LoVo (cell line): ENCODE data around the gene GULP1.
"Not testable (repeated sequence)": the region's sequence is repeated elsewhere in the genome, so short reads cannot be mapped to it uniquely, and the experiment has no call there.

Source experiments
- DNase-seq: peaks from one replicate; pipeline ENCODE4 v3.0.0-alpha.2; 2016; ENCODE audit warnings: low spot score

The GULP1 gene

DNA sequence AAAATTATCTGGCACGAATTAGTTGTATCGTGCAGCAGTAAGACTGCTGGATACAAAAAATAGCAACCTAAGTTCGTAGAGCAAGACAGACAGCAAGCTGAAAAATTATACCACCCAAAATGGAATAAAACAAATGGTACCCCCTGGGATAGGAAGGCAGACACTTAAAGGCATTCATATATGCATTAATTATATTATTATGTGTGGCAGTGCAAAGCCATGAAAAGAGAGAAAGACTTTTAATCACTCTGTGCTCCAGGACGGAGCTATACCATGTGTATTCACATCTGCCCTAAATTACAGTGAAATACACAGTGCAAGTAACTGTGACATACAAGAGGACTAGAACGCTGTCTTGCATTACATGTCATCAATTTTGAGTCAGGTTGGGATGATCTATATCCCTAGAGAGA lies 235.9 kb downstream of the GULP1 start:
- no peak for DNase-seq

DNA sequence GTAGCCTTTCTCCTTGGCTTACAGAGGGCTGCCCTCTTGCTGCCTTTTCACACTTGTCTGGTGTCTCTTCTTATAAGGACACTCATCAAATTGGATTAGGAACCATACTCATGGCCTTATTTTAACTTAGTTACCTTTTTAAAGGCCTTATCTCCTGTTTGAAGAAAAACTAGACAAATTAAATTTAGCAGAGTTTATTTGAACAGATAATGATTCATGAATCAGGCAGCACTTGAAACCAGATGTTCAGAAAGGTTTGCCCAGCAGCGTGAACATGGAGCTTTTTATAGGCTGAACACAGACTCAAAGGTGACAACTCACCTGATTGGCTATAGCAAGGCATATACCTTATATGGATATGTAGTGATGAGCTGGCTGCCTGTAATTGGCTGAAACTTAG lies 238.0 kb downstream of the GULP1 start:
- DNase-seq: no peak

DNA sequence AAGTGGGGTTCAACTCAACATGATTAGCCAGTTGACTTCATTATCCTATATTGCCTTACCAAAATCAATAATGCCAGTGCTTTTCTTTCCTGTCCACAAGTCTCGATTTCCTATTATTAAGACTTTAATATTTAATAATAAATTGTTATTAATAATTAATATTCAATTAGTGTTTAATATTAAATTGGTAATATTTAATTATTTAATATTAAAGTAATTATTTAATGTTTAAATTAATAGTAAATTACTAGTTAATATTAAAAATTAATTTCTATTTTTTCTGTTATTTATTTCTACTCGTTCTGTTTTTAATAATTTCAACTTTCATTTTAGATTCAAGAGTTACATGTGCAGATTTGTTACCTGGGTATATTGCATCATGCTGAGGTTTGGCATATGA lies 243.2 kb downstream of the GULP1 start:
- DNase-seq: no peak

DNA sequence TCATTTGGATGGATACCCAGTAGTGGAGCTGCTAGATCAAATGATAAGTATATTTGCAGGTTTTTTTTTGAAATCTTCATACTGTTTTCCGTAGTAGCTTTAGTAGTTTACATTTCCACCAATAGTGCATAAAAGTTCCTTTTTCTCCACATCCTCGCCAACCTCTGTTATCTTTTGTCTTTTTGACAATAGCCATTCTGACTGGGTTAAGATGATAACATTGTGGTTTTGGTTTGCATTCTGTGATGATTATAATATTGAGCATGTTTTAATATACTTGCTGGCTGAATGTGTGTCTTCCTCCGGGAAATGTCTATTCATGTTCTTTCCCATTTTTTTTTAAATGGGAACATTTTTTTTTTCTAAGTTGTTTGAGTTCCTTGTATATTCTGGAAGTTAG lies 260.0 kb downstream of the GULP1 start:
- no peak for DNase-seq

DNA sequence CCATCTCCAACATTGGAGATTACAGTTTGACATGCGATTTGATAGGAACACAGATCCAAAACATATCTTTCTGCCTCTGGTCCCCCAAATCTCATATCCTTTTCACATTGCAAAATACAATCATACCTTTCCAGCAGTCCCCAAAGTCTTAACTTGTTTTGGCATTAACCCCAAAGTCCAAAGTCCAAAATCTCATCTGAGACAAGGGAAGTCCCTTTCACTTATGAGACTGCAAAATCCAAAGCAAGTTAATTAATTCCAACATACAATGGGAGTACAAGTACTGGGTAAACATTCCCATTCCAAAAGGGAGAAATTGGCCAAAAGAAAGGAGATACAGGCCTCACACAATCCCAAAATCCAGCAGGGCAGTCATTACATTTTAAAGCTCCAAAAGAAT lies 265.4 kb downstream of the GULP1 start:
- DNase-seq: no peak

DNA sequence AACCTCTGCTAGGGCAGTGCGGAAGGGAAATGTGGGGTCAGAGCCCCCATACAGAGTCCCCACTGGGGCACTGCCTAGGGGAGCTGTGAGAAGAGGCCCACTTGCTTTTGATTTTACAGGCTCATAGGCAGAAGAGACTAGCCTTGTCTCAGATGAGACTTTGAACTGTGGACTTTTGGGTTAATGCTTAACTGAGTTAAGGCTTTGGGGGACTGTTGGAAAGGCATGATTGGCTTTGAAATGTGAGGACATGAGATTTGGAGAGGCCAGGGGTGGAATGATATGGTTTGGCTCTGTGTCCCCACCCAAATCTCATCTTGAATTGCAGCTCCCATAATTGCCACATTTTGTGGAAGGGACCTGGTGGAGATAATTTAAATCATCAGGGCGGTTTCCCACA lies 267.8 kb downstream of the GULP1 start:
- not testable (repeated sequence) for DNase-seq

DNA sequence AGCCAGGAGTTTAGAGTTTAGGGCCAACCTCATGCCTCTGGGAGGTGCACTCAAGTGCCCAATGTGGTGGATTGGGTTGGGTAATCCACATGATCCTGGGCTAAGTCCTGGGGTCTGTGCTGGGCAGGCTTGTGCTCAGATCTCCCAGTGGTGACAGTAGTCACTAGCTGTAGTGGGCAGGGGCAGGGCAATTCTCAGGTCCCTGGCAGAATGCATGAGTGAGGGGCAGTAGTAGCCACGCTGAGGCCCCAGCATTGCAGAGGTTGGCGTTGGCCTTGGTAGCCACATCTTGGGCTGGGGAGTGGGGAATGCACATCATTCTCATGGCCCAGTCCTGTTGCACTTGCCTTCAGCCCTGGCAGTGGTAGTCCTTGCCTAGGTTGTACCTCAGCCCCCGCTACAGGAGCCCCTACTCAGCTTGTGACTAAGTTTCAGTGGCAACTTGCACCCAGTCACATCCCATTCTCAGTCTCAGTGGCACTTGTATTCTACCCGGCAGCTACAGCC lies 269.9 kb downstream of the GULP1 start:
- no peak for DNase-seq

DNA sequence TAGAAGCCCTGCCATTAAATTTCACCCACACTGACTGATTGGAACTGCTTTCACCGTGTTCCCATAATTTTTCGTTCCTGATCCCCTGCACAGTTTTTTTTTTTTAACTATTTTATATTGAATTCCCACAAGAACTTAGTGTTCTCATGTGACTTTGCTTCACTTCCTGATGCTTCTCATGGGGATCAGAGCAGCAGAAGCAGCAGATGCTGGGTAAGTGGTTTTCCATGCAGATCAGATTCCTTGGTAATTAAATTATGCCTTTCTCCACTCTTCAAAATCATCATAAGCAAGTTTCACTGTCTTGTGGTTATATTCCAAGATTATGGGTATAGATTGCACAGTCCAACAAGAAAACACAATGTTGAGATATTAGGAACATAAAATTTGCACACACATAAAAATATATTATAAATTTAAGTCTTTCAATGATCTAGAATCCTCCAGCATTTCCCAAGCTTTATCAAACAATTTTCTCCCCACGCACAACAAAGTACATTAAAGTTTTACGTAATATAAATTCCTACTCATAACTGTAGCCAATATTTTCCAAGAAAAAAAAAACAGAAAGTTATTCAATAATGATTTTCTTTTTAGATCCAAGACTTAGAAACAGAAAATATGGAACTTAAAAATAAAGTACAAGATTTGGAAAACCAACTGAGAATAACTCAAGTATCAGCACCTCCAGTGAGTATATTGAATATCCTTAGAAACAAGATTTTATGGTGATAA lies 277.9 kb downstream of the GULP1 start:
- DNase-seq: no peak

DNA sequence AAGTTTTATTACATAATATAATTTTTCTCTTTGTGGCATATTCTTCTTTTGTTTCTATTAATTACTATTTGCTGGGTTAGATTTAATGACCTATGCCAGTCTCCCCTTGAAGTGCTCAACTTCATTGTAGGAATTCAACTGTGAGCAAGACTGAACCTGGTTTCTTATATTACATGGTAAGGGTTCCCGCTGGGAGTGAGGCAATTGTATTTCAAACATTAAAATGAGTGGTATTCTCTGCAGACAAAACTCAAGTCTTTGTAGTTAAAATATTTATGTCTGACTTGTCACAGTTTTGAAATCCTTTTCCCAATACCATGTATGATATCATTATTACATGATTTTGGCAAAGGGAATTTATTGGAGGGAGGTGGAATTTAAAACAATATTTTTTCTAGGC lies 278.7 kb downstream of the GULP1 start:
- DNase-seq: no peak

DNA sequence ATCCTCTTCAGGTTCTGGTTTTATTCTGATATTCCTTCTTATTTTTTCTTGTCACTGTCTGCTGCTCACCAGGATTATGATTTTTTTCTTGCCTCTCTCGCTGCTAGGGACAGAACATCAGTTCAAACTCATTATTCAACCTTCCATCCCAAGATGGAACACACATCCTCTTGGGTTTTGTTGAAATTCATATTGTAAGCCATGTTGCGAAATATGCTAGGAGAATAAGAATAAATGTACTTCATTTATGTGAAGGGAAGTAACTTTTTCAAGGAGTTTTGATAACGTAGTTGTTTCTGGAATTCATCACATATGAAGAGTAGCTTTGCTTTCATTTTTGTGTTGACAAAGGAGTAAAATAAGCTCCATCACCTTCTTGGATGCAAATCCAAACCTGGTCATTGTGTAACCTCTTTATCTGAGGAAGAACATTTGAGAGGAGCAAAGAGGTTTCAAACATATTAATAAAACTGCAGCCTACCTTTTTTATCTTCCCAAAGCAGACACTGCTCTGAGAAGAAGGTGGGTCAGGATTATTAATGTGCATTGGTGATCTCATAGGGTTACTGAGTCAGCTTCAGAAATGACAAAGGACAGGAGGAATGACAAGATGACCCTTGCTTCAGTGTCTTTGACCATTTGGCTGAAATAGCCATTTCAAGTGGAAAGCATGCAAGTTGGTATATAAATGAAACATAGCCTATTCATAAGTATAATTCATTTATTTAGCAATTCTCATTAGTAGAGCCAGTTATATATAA lies 280.0 kb downstream of the GULP1 start:
- DNase-seq: no peak

DNA sequence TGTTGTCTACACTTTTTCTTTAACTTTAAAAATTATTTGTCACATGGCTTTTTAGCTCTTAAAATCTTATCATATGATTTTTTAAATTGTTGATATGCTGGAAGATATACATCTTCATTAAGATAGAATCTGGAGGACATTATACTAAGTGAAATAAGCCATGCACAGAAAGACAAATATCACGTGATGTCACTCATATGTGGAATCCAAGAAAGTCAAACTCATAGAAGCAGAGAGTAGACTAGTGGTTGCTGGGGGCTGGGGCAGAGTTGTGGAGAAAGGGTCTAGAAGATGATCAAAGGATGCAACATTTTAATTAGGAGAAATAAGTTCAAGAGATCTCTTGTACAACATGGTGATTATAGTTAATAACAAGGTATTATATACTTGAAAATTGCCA lies 280.9 kb downstream of the GULP1 start:
- no peak for DNase-seq

DNA sequence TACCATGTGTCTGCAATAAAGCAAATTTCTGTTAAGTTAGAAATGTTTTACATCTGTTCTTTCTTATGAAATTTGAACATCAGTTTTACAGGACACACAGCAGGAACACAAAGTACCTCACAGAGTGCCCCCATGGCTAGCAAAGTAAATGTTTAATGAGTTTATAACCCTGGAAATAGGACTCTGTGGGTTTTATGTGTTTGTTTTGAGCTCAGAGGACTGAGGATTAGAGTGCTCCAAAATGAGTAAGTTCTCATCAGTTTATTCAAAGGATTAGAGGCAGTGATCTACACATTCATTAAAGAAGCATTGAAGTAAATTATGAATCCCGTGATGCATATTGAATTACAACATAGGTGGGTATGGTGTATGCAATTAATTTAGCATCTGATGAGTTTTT lies 281.8 kb downstream of the GULP1 start:
- peak; percentile 18 for DNase-seq

DNA sequence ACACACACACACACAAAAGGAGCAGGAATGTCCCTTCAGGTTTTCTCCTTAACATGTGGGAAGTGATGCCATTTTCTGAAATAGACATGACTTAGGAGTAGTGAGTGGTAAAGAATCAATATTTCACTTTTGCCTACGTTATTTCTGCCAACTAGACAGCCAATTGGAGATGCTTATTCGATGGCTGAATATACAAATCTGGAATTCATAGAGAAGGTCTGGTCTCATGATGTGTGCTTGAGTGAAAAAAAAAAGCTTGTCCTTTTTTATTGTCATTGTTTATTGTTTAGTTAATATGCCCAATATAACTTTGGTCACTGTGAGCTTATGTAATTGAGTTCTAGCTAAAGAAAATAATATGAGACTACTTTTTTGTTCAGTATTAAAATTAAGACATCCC lies 284.3 kb downstream of the GULP1 start:
- DNase-seq: no peak

DNA sequence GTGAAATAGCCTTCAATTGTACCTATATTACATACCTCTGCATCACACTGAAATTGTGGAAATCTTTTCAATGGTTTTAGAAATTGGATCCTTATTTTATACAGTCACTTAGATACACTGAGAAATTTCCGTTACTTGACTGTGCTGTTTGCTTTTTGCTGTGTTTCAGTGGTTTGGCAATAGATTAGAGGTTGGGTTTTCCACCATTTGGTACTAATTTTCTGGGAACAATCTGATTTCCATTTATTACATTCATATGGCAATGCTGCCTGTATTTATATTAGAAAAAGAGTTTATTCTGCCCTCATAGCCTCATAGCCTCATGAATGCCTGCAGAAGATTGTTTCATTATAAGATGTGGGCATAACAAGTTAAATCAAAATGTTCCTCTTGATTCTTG lies 285.0 kb downstream of the GULP1 start:
- no peak for DNase-seq

DNA sequence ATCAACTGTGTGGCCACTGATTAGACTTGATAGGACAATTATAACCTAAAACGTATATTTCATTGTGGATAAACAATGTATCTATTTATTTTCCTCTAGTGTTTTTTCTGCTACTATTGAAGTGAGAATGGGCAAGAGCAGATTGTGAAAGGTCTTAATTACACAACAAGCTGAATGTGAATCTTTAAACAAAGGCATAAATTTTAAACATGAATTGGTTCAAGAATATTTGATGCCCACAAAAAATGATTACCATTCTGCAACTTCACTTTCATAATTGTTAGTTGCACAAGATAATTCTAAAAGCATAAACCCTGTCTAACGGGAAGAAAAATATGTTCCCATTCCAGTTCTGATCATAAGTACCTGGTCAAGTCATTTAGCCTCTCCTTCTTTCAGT lies 285.6 kb downstream of the GULP1 start:
- no peak for DNase-seq

DNA sequence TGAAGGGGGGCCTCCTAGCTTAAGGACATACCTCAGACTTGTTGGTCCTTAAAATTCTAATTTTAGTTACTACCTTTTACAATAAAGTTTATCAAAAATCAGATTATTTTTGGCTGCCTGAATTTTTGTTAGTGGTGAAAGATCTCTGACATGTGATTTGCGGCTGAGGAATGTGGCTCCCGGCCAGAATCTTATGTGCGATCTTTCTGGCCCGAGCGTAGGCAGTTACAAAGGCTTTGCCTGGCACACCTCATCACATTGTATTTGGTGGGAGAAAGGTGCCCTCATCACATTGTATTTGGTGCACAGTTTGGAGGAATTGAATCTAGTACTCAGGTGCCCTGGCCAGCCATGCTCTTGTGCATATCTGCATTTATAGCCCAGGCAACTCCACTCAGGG lies 289.1 kb downstream of the GULP1 start:
- no peak for DNase-seq

DNA sequence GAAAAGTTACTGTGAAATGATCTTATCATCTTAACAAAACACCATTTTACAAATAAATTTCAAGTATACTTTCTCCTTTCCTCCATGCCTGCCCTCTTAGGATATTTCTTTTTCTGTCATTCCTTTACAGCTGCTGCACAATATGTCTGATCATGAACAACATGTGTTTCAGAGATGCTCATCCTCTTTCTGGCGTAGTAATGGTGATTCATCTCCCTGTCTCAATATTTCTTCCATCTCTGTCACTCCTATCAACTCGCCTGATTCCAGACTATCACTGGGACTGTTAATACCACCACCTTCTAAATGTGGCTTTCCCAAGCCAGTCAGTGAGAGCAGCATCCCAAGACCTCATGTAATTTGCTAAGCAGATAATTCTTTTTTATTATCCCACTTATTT lies 290.5 kb downstream of the GULP1 start:
- DNase-seq: no peak

DNA sequence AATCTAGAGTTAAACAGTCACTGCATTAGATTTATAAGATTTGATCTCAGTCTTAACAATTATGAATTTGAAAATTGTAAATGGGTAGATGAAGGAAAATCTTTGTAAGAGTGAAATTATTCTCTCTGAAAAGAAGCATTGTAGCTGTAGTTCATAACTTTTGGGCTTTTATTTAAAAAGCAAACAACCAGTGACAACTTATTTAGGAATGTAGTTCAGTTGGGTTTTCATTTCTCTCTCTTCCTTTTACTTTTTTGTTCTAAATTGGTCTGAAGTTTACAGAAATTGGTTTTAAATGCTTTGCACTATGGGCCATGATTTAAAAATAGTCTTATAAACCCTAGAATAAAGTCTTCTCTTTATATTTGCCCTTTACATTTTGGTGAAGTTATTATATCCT lies 296.6 kb downstream of the GULP1 start:
- DNase-seq: no peak

DNA sequence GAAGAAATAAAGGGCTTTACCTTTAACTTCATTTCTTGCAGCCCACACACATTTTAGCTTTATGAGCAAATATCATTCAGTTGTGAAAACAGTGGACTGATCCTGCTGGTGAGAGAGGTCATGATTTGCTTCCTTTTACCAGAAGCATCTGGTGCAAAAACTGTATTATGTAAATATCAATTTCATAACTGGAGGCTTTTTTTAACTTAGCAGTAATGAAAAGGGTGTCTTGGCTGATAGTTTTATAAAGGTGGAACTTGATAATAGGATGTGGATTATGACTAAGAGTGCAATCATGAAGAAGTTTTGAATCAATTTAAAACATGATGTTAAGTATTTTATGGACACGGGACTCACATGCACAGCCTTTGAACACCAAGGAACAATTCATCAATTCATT lies 304.4 kb downstream of the GULP1 start:
- no peak for DNase-seq

DNA sequence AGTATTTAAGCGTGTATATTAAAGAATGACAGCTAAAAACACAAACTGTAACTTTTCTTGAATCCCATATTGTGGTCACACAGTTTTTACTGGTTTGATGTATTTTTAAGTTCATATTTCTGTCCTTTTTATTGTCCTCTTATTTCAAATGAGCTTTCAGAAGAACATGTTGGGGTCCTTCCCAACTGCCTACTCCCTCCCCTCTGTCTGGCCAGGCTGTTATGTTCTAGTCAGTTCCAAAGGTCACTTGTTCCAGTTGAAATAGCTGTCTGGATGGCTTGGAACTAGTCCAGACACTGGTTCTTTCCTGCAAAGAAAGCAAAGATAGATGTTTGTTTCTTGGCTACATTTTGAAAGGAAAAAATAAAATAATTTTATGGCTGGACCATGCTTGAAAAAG lies 306.9 kb downstream of the GULP1 start:
- DNase-seq: peak; percentile 23

DNA sequence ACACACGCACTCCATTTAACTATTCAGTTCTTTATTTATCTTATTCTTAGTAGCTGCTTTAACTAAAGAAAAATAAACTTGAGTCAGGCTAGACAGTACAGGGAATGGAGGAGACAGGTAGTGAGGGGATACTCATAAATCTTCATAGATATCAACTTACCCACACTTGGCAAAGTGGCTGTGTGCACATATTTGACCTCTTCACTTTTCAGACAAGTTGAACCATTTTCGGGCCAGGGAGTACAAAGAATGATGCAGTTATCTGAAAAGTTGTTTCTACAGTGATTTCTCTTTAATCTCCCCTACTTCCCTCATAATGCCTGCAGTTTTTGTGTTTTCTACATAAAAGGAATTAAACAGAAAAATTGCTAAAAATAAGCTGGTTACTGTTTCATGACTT lies 307.5 kb downstream of the GULP1 start:
- DNase-seq: no peak

DNA sequence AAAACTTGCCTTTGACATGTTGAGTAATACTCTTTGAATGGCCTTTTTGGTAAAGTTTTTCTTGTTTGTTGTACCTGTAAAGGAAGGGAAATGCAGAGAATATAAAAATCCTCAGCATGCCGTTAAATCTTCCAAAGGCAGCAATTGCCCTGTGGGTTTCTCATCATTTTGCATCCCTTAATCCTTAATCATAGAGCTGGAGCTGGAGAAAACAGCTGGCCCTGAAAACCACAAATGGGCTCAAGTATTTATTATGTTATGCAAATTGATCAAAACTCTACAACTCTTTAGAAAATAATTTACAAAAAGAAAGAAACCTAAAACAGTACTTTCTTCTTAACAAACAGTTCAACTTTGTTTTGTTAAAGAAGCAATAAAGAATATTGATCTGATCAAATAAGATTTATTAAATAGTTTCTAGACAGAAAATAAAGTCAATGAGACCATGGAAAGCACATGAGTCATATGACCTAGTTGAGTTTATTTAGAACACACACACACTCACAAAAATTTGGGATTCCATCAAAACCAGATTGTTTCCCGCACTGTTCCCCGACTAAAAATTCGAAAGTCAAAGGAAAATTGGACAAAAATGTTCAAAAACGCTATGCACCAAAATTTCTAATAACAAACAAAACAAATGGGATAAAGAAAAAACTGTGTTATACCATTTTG lies 309.0 kb downstream of the GULP1 start:
- DNase-seq: no peak

DNA sequence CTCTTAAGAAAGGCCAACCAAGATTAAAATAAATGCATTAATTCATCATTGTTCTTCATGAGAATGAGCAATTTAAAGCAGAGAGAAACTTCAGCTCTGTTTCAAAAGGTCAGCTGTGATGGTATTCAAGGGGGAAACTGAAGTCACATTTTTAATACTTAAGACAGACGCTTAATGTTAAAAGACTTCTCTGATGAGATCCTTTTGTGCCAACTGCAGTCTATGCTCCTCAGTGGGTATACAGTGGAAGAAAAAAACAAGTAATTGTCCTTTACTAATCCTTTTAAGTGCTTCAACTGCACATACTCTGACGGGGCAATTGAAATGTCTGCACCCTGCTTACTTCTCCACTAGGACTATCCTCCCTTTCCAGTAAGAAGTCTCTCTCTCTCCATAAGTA lies 309.7 kb downstream of the GULP1 start:
- DNase-seq: no peak
